ENCODE data around the gene SMPX. TPM values are rescaled to one million over a fixed set of nuclear protein-coding genes. Genes with fewer than 3 reads are reported as not detected.
A peak's percentile ranks its signal among the peaks of the same experiment; 100 is the strongest.

The SMPX gene
- total and polyA plus RNA-seq, 7 donors: 207 to 863 (median 427) TPM

DNA sequence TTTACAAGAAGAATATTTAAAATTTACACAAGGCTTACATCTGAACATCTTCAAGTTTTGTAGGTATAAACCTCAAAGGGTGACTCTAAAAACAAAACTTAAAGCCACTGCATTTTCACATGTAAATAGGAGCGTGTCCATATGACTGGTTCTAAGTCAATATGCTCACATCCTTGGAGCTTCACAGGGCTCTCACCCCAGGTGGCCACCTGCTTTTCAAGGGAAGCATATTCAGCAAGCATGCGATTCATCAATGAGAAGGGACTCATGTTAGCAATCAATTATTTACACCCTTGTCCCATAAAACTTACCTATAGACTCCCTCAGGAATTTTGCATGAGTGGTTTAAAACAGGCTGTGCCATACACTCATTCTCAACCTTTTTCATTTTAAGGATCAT, 82.0 kb downstream of the SMPX start:
- intact Hi-C loops (cut with DNase I): no loop called here
- 54 to 58% (median 56%) methylated on average over 2 of the region's 2 CpGs for WGBS, 3 donors
- Histone ChIP-seq H3K9me3 (no peaks in the 10 kb centered on the region), H3K27me3 (ENCODE audit: insufficient read depth in 3 of 3, low read length in 2 of 3) (peaks cover 0 to 7% (median 0%) of the 10 kb centered on the region in 3 donors), H3K27ac (no peak overlapping the region), H3K4me3 (no peak overlapping the region), H3K36me3 (ENCODE audit: insufficient read depth in 1 of 2, low read depth in 1 of 2) (no peaks in the 10 kb centered on the region), H3K4me1 (no peaks in the 10 kb centered on the region)
- no peak for DNase-seq
- TF ChIP-seq, protein P1, sequence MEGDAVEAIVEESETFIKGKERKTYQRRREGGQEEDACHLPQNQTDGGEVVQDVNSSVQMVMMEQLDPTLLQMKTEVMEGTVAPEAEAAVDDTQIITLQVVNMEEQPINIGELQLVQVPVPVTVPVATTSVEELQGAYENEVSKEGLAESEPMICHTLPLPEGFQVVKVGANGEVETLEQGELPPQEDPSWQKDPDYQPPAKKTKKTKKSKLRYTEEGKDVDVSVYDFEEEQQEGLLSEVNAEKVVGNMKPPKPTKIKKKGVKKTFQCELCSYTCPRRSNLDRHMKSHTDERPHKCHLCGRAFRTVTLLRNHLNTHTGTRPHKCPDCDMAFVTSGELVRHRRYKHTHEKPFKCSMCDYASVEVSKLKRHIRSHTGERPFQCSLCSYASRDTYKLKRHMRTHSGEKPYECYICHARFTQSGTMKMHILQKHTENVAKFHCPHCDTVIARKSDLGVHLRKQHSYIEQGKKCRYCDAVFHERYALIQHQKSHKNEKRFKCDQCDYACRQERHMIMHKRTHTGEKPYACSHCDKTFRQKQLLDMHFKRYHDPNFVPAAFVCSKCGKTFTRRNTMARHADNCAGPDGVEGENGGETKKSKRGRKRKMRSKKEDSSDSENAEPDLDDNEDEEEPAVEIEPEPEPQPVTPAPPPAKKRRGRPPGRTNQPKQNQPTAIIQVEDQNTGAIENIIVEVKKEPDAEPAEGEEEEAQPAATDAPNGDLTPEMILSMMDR (IDR thresholded peaks at IDR 0.05): no peak
- ATAC-seq: no peak

GRCh38 chrX:21674430-21675186, 83.3 kb downstream of the SMPX start:
- Histone ChIP-seq H3K36me3 (ENCODE audit: insufficient read depth in 1 of 2, low read depth in 1 of 2) (no peaks in the 10 kb centered on the region), H3K27ac (no peak overlapping the region), H3K9me3 (no peaks in the 10 kb centered on the region), H3K27me3 (ENCODE audit: insufficient read depth in 3 of 3, low read length in 2 of 3) (peaks cover 0 to 7% (median 0%) of the 10 kb centered on the region in 3 donors), H3K4me1 (no peaks in the 10 kb centered on the region), H3K4me3 (no peak overlapping the region)
- intact Hi-C loops (cut with DNase I): no loop called here
- ATAC-seq (no peak), DNase-seq (no peak)
- 60 to 92% (median 84%) methylated on average over 4 of the region's 4 CpGs for WGBS, 3 donors
- TF ChIP-seq, protein P1 (IDR thresholded peaks at IDR 0.05): no peak

DNA sequence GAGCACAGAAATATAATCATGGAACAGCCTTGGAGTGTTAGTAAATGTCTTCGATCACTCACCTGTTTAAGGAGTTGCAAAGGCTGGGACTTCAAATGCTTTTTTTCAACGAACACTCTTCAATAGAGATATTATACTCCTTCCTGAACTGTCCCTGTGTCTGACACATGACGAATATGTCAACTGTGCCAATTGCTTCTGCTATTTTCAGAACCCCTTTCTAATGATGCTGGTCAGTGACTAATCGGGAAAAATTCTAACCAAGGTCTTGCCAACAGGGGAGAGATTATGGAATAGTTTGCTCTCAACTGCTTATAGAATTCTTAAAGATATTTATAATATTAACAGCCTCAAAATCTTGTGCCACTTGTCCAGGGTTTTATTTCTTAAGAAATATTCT, 91.2 kb downstream of the SMPX start:
- H3K36me3 ChIP-seq (ENCODE audit: insufficient read depth in 1 of 2, low read depth in 1 of 2): no peaks in the 10 kb centered on the region
- WGBS, 3 donors: 35 to 50% (median 42%) methylated on average over 4 of the region's 4 CpGs
- H3K27me3 ChIP-seq (ENCODE audit: insufficient read depth in 3 of 3, low read length in 2 of 3): no peaks in the 10 kb centered on the region
- ATAC-seq: peak; percentile 77 to 86 (median 83)
- no peak overlapping the region for H3K4me3 ChIP-seq
- TF ChIP-seq, protein P1 (IDR thresholded peaks at IDR 0.05): no peak
- H3K4me1 ChIP-seq: no peaks in the 10 kb centered on the region
- no peaks in the 10 kb centered on the region for H3K9me3 ChIP-seq
- DNase-seq: no peak
- peak overlapping the region; percentile 68 for H3K27ac ChIP-seq
- intact Hi-C loops (cut with DNase I): no loop called here

DNA sequence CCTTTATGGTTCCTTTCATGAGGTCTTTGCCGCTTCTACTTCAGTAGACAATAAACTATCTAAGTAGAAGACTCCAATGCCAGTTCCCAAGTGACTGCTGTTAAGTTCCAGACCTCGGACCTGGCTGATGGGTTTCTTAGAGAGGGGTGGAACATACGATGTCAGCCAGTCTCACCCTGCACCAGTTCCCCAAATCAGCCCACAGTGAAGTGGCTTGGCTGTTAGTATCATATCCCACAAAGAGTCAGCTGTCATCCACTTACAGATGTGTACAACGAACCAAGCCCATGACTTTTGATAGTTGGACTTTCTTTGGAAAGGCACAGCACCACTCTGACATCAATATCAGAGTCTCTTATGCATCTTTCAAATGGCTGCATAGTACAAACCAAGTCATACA, 91.7 kb downstream of the SMPX start:
- H3K9me3 ChIP-seq: no peaks in the 10 kb centered on the region
- ATAC-seq (peak; percentile 3 to 24 (median 20)), DNase-seq (no peak)
- peak overlapping the region; percentile 68 for H3K27ac ChIP-seq
- WGBS, 3 donors: 55 to 67% (median 58%) methylated on average over 4 of the region's 4 CpGs
- intact Hi-C loops (cut with DNase I): no loop called here
- H3K4me3 ChIP-seq: no peak overlapping the region
- TF ChIP-seq, protein P1 (IDR thresholded peaks at IDR 0.05): no peak
- no peaks in the 10 kb centered on the region for H3K4me1 ChIP-seq
- H3K27me3 ChIP-seq (ENCODE audit: insufficient read depth in 3 of 3, low read length in 2 of 3): no peaks in the 10 kb centered on the region
- H3K36me3 ChIP-seq (ENCODE audit: insufficient read depth in 1 of 2, low read depth in 1 of 2): no peaks in the 10 kb centered on the region
